ENCODE measurements around the gene KRTAP10-2. TPM values are rescaled to one million over a fixed set of nuclear protein-coding genes. Genes with fewer than 3 reads are reported as not detected.

The KRTAP10-2 gene
- total RNA-seq, 1 donor from 2014 or later = not detected

DNA sequence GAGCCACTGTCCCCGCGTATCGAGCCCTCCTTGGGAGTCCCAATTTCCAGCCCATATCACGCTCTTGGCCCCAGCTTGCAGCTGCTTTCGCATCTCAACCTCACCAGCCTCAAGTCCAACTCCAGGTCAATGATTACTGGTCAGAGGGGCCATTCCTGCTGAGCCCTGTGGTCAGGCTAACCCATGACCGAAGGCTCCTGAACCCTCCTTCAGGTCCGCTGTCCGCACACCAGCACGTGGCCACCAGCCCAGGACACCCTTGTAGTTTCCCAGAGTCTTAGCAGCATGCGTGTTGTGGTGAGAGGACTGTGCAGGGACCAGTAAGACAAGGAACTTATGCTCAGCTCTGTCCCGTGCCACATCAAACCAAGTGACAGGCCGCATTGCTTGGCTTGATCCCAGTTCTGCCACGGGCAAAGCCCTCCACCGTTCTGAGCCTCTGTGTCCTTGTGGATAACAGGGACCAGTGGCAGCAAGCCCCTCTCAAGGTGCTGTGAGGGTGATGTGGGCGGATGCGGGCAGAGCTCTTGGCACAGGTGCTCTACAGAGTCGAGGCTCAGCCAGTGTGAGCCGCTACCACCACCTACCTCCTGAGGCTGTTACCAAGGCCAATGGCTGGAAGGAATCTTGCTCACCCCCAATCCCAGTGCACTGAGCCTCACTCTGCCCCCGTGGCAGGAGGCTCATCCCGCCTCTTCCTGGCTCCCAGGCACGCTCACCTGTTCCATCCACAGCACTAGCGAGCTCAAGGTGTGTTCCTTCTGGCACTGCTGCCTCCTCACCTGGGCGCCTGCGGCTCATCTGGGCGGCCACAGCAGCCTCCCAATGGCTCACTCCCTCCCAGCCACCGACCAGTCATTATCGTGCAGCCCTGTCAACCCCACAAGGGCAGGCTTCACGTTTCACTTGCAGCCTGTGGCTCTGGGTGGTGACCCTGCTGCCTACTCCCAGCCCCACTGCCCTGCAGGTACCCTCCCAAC, 31.7 kb downstream of the KRTAP10-2 start:
- no peaks in the 10 kb centered on the region for H3K36me3 ChIP-seq
- ATAC-seq (no peak), DNase-seq (peak; percentile 50)
- no peak for TF ChIP-seq CTCF (IDR thresholded peaks at IDR 0.05)
- H3K4me1 ChIP-seq = no peaks in the 10 kb centered on the region
- H3K4me3 ChIP-seq = no peak overlapping the region
- H3K27me3 ChIP-seq = no peaks in the 10 kb centered on the region
- no peak overlapping the region for H3K27ac ChIP-seq
- intact Hi-C loops (cut with DNase I) = no loop called here
- no peaks in the 10 kb centered on the region for H3K9me3 ChIP-seq

DNA sequence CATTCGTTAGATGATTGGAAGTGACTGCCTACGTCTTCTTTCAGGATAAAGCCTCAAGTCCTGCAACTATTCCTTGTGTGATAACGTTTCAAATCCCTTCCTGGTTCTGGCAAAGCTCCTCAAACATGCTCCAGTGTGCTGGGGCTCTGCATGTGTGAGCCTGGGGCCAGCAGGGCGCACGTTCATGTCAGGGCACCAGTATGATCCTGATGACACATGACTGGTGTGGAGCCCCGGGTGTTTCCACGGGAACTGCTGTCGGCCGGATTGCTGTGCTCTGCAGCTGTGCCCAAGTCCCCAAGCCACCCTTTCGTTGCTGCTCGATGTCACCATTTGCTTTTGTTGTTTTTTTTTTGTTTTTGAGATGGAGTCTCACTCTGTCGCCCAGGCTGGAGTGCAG, 32.6 kb downstream of the KRTAP10-2 start:
- intact Hi-C loops (cut with DNase I) = no loop called here
- ATAC-seq (no peak), DNase-seq (peak; percentile 51)
- H3K9me3 ChIP-seq = no peaks in the 10 kb centered on the region
- H3K36me3 ChIP-seq = no peaks in the 10 kb centered on the region
- H3K27ac ChIP-seq = no peak overlapping the region
- H3K4me1 ChIP-seq = no peaks in the 10 kb centered on the region
- no peak overlapping the region for H3K4me3 ChIP-seq
- no peak for TF ChIP-seq CTCF (IDR thresholded peaks at IDR 0.05)
- no peaks in the 10 kb centered on the region for H3K27me3 ChIP-seq

DNA sequence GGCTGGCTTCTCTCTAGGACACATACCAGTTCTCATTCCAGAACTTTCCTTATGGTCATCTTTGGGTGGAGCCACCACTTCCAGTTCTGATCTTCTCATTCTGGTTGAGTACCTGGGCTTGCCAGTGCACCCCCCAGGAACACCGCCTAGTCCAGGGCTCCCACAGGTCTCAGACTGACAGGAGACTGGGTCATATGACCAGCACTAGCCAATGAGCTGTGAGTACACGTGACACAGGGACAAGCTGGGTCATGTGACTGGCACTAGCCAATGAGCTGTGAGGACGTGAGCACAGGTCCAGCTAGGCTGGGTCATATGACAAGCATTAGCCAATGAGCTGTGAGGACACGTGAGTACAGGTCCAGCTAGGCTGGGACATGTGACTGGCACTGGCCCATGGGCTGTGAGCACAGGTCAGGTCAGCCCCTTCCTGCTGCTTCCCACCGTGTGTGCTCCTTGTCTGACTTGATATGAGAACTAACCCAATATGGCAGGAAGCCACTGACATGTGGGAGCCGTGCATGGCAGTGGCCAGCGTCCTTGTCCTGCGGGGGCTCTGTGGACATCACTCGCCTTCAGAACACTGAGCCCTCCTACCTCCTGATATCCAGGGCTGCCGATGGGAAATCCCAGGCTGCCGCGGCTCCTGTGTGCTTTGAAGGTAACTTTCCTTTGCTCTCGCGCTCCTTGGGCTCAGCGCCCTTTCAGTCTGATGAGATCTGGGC, 34.0 kb downstream of the KRTAP10-2 start:
- DNase-seq = peak; percentile 60
- Histone ChIP-seq H3K4me1 (no peaks in the 10 kb centered on the region), H3K27ac (no peak overlapping the region), H3K9me3 (no peaks in the 10 kb centered on the region), H3K27me3 (no peaks in the 10 kb centered on the region), H3K36me3 (no peaks in the 10 kb centered on the region), H3K4me3 (no peak overlapping the region)
- TF ChIP-seq CTCF (IDR thresholded peaks at IDR 0.05) = no peak
- intact Hi-C loops (cut with DNase I) = no loop called here
- ATAC-seq = peak; percentile 6

DNA sequence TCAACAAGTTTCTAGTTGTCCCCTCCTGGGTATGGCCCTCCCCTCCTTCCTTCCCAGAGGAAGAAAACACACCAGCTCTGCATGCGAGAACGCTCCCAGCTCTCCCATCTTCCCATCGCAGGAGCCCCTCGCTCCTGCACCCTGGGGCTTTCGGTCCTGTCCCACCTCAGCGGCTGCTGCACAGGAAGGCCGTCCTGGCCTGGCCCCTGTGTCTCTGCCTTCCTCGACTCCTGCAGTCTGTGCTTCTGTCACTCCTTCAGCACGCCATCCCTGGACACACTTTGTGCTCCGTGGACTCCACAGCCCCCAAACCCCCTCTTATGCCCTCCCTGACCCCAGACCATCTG, 34.5 kb downstream of the KRTAP10-2 start:
- DNase-seq (peak; percentile 34), ATAC-seq (no peak)
- H3K4me1 ChIP-seq = no peaks in the 10 kb centered on the region
- H3K4me3 ChIP-seq = no peak overlapping the region
- no peaks in the 10 kb centered on the region for H3K9me3 ChIP-seq
- H3K36me3 ChIP-seq = no peaks in the 10 kb centered on the region
- H3K27me3 ChIP-seq = no peaks in the 10 kb centered on the region
- H3K27ac ChIP-seq = no peak overlapping the region
- intact Hi-C loops (cut with DNase I) = no loop called here
- no peak for TF ChIP-seq CTCF (IDR thresholded peaks at IDR 0.05)

DNA sequence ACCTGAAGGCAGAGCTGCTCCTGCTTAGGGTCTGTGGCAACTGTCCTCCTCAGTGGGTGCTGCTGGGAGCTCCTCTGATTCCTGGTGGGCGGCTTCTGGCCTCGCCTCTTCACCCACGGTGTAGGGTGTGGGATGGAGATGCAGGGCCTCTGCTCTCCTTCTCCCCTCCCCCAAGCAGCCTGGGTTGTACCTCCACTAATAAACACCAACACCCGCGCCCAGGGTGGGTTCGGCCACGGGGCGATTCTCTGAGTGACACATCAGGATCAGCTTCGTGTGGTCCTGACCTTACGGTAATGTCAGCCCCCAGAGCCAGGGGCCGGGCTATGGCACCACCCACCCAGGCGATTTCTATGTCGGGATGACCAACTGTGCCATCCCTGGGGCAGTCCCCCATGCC, 35.0 kb downstream of the KRTAP10-2 start:
- Histone ChIP-seq H3K9me3 (no peaks in the 10 kb centered on the region), H3K4me3 (no peak overlapping the region), H3K27me3 (no peaks in the 10 kb centered on the region), H3K4me1 (no peaks in the 10 kb centered on the region), H3K36me3 (no peaks in the 10 kb centered on the region), H3K27ac (no peak overlapping the region)
- no peak for ATAC-seq
- no peak for TF ChIP-seq CTCF (IDR thresholded peaks at IDR 0.05)
- intact Hi-C loops (cut with DNase I) = no loop called here
- no peak for DNase-seq

All from upper lobe of right lung (tissue), 1 donor.